NCI-H460 (cell line): ENCODE data around the gene CRB3. TPM values are rescaled to one million over a fixed set of nuclear protein-coding genes. Genes with fewer than 3 reads are reported as not detected.
A peak's percentile ranks its signal among the peaks of the same experiment; 100 is the strongest.

Source experiments
- DNase-seq: peaks from one replicate; pipeline ENCODE4 v3.0.0-alpha.2; 2016; ENCODE audit warnings: low read depth; ENCODE audit errors: extremely low read depth
- small RNA-seq, 2 experiments: library from RNA; depleted of rRNA; stranded (forward); fragments of <200 nt; gene quantifications; one replicate each; pipeline ENCODE3, GENCODE V24; 2014
- total RNA-seq: library from RNA; depleted of rRNA; stranded (reverse); fragments of >200 nt; shearing (Covaris generic); gene quantifications from 2 replicates; pipeline ENCODE4 v1.2.3, GENCODE V29; 2014; rRNA removed

The CRB3 gene
- total RNA-seq, 1 experiment from 2014 or later = 0.20 TPM

DNA sequence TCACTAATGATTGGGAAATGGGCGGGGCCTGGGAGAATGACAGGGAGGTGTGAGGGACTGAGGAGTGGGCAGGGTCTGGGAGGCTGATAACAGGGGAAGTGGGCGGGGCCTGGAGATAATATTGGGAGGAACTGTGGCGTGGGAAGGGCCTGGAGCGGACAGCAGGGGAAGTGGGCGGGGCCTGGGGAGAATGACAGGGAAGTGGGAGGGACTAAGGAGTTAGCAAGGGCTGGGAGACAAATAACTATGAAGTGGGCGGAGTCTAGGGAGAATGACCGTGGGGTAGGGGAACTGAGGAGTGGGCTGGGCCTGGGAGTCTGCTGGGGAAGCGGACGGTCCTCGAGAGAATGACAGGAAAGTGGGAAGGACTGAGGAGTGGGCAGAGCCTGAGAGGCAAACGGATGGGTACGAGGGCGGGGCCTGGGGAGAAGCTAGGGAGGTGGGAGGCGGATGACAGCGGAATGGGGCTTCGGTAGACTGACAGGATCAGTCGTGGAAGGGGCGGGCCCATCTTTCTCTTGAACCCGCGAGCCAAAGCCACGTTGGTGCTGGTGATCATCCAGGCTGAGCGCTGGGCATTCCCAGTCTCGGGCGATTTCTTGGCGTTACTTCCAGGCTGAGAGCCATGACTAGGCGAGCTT, 52.1 kb downstream of the CRB3 start:
- peak; percentile 94 for DNase-seq

Small RNAs within 50 kb of the gene (small RNA-seq; reads per million reads assigned to genes)
- gene AC010503.2 = 0 reads per million in 2 experiments

Other genes starting within 250 kb of the CRB3 start
- 14.6 and 17.8 TPM in 2 replicates for gene MLLT1, start 184.3 kb upstream of the CRB3 start, total RNA-seq
- gene ACER1, start 130.7 kb upstream of the CRB3 start, total RNA-seq = not detected in 2 replicates
- 61.2 and 64.7 TPM in 2 replicates for gene CLPP, start 102.7 kb upstream of the CRB3 start, total RNA-seq
- 11.9 and 18.4 TPM in 2 replicates for gene ALKBH7, start 91.5 kb upstream of the CRB3 start, total RNA-seq
- gene PSPN, start 88.3 kb upstream of the CRB3 start, total RNA-seq = 1.1 and 5.3 TPM in 2 replicates
- 39.3 and 44.1 TPM in 2 replicates for gene GTF2F1, start 71.1 kb upstream of the CRB3 start, total RNA-seq
- gene KHSRP, start 39.5 kb upstream of the CRB3 start, total RNA-seq = 73.6 and 92.4 TPM in 2 replicates
- gene SLC25A41, start 30.5 kb upstream of the CRB3 start, total RNA-seq = not detected in 2 replicates
- gene SLC25A23, start 4.5 kb upstream of the CRB3 start, total RNA-seq = 13.3 and 14.1 TPM in 2 replicates
- gene DENND1C, start 17.5 kb downstream of the CRB3 start, total RNA-seq = 0.17 and 0.29 TPM in 2 replicates
- gene TUBB4A, start 38.0 kb downstream of the CRB3 start, total RNA-seq = 4.4 and 6.5 TPM in 2 replicates
- 35.4 and 40.4 TPM in 2 replicates for gene TNFSF9, start 66.8 kb downstream of the CRB3 start, total RNA-seq
- 136 and 144 TPM in 2 replicates for gene CD70, start 126.9 kb downstream of the CRB3 start, total RNA-seq
- gene TNFSF14, start 205.9 kb downstream of the CRB3 start, total RNA-seq = not detected in 2 replicates